Muscle of leg (tissue), 11 donors: ENCODE data around the gene GNGT2. TPM values are rescaled to one million over a fixed set of nuclear protein-coding genes. Genes with fewer than 3 reads are reported as not detected.
A peak's percentile ranks its signal among the peaks of the same experiment; 100 is the strongest.
"Not testable (repeated sequence)": the region's sequence is repeated elsewhere in the genome, so short reads cannot be mapped to it uniquely, and the experiment has no call there.

Source experiments
- DNase-seq: peaks from one replicate; pipeline ENCODE4 v3.0.0; 2013
- H3K27ac ChIP-seq: one replicate; pipeline ENCODE4 v1.5.1; 2013; ENCODE audit warnings: mild to moderate bottlenecking, low read length, control low read depth
- H3K27me3 ChIP-seq: one replicate; pipeline ENCODE4 v1.6.1; 2013; ENCODE audit warnings: low read length; ENCODE audit not compliant: control insufficient read depth, insufficient read depth
- H3K36me3 ChIP-seq: one replicate; pipeline ENCODE4 v1.6.1; 2013; ENCODE audit warnings: low read length; ENCODE audit not compliant: control insufficient read depth, insufficient read depth
- H3K4me1 ChIP-seq: one replicate; pipeline ENCODE4 v1.6.1; 2013; ENCODE audit warnings: low read length; ENCODE audit not compliant: control insufficient read depth, insufficient read depth
- H3K4me3 ChIP-seq: one replicate; pipeline ENCODE4 v1.5.1; 2013; ENCODE audit warnings: low read length, control low read depth
- H3K9me3 ChIP-seq: replicated peaks from 2 replicates; pipeline ENCODE4 v1.6.1; 2013; ENCODE audit warnings: low read depth, low read length; ENCODE audit not compliant: control insufficient read depth
- WGBS: methylation state at CpG from one replicate; pipeline ENCODE4 v1.1.5; 2013; ENCODE audit warnings: missing lambda C conversion rate; ENCODE audit not compliant: insufficient coverage; 5-methylcytosine and 5-hydroxymethylcytosine counted together
- polyA plus RNA-seq, 8 donors: library from polyadenylated mRNA; unstranded; fragments of 120-200 nt; gene quantifications; one replicate each; pipeline versions ENCODE4 v1.2.1 to v1.2.3, GENCODE V29; 2013; ENCODE audit warnings: inconsistent platforms in 1 of 8, low replicate concordance in 1 of 8; ENCODE audit not compliant: insufficient read length in 8 of 8, insufficient read depth in 1 of 8
- total RNA-seq: library from RNA; stranded (reverse); fragments of 120-200 nt; gene quantifications from one replicate; pipeline ENCODE4 v1.2.4, GENCODE V29; 2013

The GNGT2 gene
- total and polyA plus RNA-seq, 9 donors: 0.57 to 1.7 (median 1.1) TPM

DNA sequence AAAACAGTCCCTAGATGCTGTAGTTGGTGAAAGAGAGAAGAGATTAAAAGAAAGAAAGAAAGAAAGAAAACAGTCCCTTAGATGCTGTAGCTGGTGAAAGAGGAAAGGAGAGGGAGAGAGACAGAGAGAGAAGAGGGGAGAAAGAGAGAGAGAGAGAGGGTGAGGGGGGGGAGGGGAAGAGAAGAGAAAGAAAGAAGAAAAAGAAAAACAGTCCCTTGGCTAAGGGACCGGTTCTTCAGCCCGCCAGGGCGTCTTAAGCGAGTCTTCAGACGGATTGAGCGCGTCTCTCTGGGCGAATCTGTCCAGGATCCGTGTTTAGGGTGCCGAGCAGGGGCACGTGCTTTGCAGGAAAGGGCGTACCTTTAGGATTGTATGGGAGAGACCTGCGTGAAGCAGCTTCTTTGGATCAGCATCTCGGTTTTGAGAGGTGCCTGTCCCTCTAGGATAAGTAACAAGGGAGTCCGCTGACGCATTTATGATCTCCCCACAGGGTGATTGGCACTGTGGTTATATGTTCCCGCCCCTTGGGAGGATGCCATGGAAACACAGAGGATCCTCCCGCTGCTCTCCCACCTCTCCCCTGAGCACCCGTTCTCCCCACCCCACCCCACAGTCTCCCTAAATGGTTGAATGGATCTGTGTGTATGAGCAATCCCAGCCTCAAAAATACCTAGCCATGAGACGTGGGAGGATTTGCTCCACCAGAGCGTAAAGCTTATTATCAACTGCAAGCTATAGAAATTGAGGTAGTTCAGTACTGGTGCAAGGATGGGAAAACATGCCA is 16.7 kb downstream of the GNGT2 start:
- H3K4me3 ChIP-seq: peak overlapping the region; percentile 88
- no peaks in the 10 kb centered on the region for H3K9me3 ChIP-seq
- WGBS: 1% methylated on average over 14 of the region's 21 CpGs
- H3K27me3 ChIP-seq: peaks cover 2% of the 10 kb centered on the region
- peak overlapping the region; percentile 47 for H3K27ac ChIP-seq
- DNase-seq: peak; percentile 57
- H3K4me1 ChIP-seq: peaks cover 7% of the 10 kb centered on the region
- H3K36me3 ChIP-seq: no peaks in the 10 kb centered on the region

DNA sequence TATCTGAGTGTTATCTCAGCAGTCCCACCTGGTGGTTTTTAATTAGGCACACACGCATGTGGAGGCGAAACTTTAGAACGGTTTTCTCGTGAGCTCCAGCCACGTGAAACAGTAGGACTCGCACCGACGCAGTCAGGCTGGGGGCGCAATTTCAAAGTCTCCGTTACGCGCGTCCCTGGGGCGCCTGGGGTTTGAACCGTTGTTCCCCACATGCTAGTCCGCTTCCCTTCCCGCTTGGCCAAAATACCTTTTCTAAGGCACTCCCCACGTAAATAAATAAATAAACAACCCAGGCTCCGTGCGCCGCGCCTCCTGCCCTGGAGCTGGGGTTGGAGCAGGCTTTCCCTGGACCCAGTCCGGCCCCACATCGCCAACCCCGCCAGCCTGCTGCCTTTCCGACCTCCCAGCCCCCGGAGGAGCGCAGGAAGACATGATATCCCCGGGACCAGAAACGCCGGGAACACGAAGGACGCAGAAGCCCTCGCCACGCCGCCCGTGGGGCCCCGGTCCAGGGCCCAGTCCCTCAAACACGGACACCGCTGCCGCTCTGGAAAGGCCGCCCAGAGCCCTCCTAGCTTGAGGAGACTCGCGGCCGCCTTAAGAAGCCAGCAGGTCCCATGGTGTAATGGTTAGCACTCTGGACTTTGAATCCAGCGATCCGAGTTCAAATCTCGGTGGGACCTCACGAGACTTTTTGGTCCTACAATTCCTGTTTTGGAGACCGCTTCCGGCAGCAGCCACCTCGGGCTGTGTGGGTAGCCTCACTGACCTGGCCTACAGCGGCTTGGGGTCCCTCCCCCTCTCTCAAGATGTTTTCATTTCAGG is 18.2 kb downstream of the GNGT2 start:
- peak overlapping the region; percentile 100 for H3K27ac ChIP-seq
- H3K27me3 ChIP-seq: peaks cover 2% of the 10 kb centered on the region
- H3K4me3 ChIP-seq: peak overlapping the region; percentile 88
- H3K9me3 ChIP-seq: no peaks in the 10 kb centered on the region
- peaks cover 7% of the 10 kb centered on the region for H3K4me1 ChIP-seq
- under 1% methylated on average over 52 of the region's 53 CpGs for WGBS
- no peaks in the 10 kb centered on the region for H3K36me3 ChIP-seq
- peak; percentile 96 for DNase-seq

DNA sequence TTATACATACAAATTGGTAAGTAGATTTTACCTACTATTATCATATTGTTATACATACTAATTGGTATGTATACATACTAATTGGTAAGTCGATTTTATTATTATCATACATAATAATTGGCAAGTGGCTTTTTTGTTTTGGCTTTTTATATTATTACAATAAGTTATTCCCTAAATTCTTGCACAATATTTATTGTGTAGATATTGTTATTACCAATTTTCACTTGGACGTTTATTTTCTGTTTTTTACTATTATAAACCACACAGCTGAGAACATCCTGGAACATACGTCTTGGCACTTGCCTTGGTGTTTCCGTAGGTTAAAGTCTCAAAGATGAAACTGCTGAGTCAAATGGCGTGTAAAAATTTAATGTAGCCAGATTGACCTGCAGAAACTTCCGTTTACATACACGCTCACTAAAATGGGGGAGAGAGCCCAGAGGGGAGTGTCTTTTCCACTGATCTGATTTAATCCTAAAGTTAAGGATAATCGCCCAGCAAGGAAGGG is 18.9 kb downstream of the GNGT2 start:
- Histone ChIP-seq H3K4me1 (peaks cover 7% of the 10 kb centered on the region), H3K36me3 (no peaks in the 10 kb centered on the region), H3K9me3 (no peaks in the 10 kb centered on the region), H3K27ac (peak overlapping the region; percentile 100), H3K4me3 (peak overlapping the region; percentile 88), H3K27me3 (peaks cover 2% of the 10 kb centered on the region)
- no peak for DNase-seq
- 0% methylated on average over 5 of the region's 8 CpGs for WGBS

DNA sequence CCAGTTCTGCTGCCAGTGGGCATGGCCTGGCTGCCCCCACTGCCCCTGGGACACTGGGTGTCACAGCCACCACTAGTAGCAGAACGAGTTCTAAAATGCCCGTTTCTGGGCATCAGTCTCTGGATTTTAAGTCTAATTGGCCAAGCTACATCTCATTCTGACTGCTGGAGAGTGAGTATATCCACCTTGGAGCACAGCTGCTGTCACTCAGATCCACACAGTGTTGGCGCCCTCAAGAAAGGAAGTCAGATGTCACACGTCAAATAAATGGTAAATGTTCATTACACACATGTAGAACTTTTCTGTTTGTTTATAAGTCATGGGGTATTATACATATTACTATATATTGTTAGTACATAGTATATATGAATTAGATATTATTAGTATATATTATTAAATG is 19.4 kb downstream of the GNGT2 start:
- no peak overlapping the region for H3K4me3 ChIP-seq
- H3K27ac ChIP-seq: no peak overlapping the region
- DNase-seq: no peak
- peaks cover 7% of the 10 kb centered on the region for H3K4me1 ChIP-seq
- H3K9me3 ChIP-seq: no peaks in the 10 kb centered on the region
- peaks cover 2% of the 10 kb centered on the region for H3K27me3 ChIP-seq
- WGBS: 69% methylated on average over 2 of the region's 4 CpGs
- H3K36me3 ChIP-seq: no peaks in the 10 kb centered on the region

DNA sequence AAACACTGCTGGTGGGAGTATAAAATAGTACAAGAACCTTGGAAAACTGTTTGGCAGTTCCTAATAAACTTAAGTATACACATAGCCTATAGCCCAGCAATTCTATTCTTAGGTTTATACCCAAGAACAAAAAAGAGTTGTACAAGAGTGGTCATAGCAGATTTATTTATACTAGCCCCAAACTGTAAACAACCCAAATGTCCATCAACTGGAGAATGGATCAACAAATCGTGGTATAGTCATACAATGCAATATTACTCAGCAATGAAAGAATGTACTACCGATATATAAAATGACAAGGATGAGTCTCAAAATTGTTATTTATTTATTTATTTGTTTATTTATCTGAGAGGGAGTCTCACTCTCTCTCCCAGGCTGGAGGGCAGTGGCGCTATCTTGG is 23.1 kb downstream of the GNGT2 start:
- H3K27me3 ChIP-seq: no peaks in the 10 kb centered on the region
- peaks cover 5% of the 10 kb centered on the region for H3K9me3 ChIP-seq
- no peaks in the 10 kb centered on the region for H3K36me3 ChIP-seq
- 100% methylated on average over 1 of the region's 3 CpGs for WGBS
- H3K4me3 ChIP-seq: no peak overlapping the region
- no peak overlapping the region for H3K27ac ChIP-seq
- no peak for DNase-seq
- H3K4me1 ChIP-seq: peaks cover 2% of the 10 kb centered on the region

DNA sequence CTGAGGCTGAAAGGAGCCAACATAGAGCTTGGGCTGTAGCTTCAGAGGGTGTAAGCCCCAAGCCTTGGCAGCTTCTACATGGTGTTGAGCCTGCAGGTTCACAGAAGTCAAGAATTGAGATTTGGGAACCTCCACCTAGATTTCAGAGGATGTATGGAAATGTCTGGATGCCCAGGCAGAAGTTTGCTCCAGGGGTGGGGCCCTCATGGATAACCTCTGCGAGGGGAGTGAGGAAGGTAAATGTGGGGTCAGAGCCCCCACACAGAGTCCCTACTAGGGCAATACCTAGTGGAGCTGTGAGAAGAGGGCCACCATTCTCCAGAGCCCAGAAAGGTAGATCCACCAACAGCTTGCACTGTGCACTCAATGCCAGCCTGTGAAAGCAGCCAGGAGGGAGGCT is 25.0 kb downstream of the GNGT2 start:
- H3K27me3 ChIP-seq, H3K4me1 ChIP-seq, H3K36me3 ChIP-seq, H3K9me3 ChIP-seq, DNase-seq, H3K4me3 ChIP-seq, H3K27ac ChIP-seq: not testable (repeated sequence)
- no CpG with 5 or more reads among the region's 1 CpG for WGBS

DNA sequence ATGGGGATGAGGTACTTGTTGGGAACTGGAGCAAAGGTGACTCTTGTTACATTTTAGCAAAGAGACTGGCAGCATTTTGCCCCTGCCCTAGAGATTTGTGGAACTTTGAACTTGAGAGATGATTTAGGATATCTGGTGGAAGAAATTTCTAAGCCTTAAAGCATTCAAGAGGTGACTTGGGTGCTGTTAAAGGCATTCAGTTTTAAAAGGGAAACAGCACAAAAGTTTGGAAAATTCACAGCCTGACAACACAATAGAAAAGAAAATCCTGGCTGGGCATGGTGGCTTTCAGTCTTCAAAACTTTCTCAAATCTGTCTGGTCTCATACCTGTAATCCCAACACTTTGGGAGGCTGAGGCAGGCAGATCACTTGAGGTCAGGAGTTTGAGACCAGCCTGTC is 25.9 kb downstream of the GNGT2 start:
- H3K4me3 ChIP-seq: not testable (repeated sequence)

DNA sequence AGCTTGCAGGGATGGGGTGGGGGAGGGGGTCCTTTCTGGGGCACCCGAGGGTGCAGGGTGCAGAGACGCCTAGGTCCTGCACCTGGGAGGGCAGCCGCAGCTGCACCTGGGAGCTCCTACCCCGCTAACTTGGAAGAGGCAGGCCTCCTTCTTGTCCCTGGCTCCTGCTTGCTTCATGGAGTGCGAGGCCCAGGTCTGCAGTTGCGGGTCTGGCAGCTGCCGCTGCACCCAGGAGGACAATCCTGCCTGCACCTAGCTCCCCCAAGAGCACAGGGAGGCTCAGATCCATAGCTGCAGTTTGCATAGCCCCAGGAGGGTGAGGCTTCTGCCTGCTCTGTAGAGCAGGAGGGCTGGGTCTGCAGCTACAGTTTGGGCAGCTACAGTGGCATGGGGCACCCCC is 26.6 kb downstream of the GNGT2 start:
- Histone ChIP-seq H3K36me3 (no peaks in the 10 kb centered on the region), H3K4me1 (no peaks in the 10 kb centered on the region), H3K27ac (no peak overlapping the region), H3K4me3 (no peak overlapping the region), H3K27me3 (no peaks in the 10 kb centered on the region), H3K9me3 (peaks cover 5% of the 10 kb centered on the region)
- WGBS: 92% methylated on average over 6 of the region's 7 CpGs
- DNase-seq: no peak

More for the DNA sequence above, 25.9 kb downstream of the GNGT2 start:
- not testable (repeated sequence) for H3K4me1 ChIP-seq, H3K9me3 ChIP-seq, H3K27me3 ChIP-seq, H3K36me3 ChIP-seq, DNase-seq, H3K27ac ChIP-seq

DNA sequence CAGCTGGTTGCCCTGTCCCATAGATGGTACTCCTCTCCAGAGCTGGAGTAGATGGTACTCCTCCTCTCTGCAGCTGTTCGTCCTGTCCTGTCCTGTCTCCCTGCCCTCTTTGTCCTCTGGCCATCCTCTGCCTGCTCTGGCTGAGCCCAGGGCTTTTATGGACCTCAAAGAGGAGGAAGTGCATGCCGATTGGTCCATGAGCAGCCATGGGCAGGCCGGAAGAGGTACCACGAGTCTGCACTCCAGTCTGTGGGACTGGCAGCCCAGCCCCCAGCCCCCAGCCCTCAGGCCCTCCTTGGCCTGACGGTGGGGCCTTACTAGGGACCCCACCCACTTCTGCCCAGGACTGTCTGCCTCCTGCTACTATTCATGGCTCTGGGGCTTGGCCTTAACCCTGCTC is 27.0 kb downstream of the GNGT2 start:
- Histone ChIP-seq H3K4me1 (no peaks in the 10 kb centered on the region), H3K4me3 (no peak overlapping the region), H3K27ac (no peak overlapping the region), H3K36me3 (no peaks in the 10 kb centered on the region), H3K27me3 (no peaks in the 10 kb centered on the region), H3K9me3 (peaks cover 5% of the 10 kb centered on the region)
- DNase-seq: no peak
- WGBS: 78% methylated on average over 4 of the region's 5 CpGs

DNA sequence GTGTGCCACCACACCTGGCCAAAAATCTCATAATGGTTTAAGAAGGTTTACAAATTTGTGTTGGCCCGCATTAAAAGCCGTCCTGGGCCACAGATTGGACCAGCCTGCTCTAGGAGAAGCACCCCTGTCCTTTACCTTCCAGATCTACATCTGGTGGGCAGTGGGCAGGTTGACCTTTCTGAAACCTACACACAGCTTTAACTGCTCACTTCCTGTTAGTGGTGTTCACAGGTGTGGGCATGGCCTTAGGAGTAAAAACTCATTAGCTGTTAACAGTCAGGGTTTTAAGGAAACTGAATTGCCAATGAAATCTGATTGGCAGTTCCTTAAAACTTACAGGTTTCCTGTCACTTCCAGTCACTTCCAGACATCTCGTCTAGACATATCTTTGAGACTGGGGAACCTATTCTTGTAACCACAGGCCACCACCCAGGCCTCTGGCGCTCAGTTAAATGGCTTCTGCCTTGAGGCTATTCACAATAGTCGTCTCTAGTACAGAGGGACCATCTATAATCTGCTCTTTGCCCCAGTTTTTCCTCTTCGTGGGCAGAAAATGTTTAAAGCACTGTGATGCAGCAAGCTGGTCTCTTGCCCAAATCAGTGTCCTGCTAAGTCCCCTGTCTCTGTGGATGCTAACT is 29.3 kb downstream of the GNGT2 start:
- no peak overlapping the region for H3K27ac ChIP-seq
- H3K4me1 ChIP-seq: no peaks in the 10 kb centered on the region
- no peaks in the 10 kb centered on the region for H3K27me3 ChIP-seq
- H3K4me3 ChIP-seq: no peak overlapping the region
- WGBS: 63% methylated on average over 4 of the region's 6 CpGs
- no peak for DNase-seq
- no peaks in the 10 kb centered on the region for H3K36me3 ChIP-seq
- peaks cover 15% of the 10 kb centered on the region for H3K9me3 ChIP-seq
